ELR (cell line): ENCODE data around the gene CCDC40.

ENCODE experiments used
- DNase-seq: peaks from one replicate; pipeline ENCODE4 v3.0.0-alpha.2; 2015; ENCODE audit warnings: low read depth

Gene CCDC40

GRCh38 chr17:80142929-80143328, 106.5 kb downstream of the CCDC40 start:
- no peak for DNase-seq

GRCh38 chr17:80145076-80146075, 108.9 kb downstream of the CCDC40 start:
- peak; percentile 20 for DNase-seq

GRCh38 chr17:80146121-80147034, 109.9 kb downstream of the CCDC40 start:
- DNase-seq: peak; percentile 43

- DNase-seq: peak; percentile 100
Observed at GRCh38 chr17:80147035-80147822, 110.8 kb downstream of the CCDC40 start, which contains the start of gene EIF4A3. EIF4A3 (minus strand) TSS chr17:80147128; CDS start chr17:80146961, 167 bp downstream.
